ENCODE results near the gene PCYOX1L. TPM values are rescaled to one million over a fixed set of nuclear protein-coding genes. Genes with fewer than 3 reads are reported as not detected.

PCYOX1L gene
- total and polyA plus RNA-seq, 2 of the 8 experiments (the other 6 are each of a cell fraction or from before 2014, with no cell fraction given) = 6.8 to 17.2 TPM

DNA sequence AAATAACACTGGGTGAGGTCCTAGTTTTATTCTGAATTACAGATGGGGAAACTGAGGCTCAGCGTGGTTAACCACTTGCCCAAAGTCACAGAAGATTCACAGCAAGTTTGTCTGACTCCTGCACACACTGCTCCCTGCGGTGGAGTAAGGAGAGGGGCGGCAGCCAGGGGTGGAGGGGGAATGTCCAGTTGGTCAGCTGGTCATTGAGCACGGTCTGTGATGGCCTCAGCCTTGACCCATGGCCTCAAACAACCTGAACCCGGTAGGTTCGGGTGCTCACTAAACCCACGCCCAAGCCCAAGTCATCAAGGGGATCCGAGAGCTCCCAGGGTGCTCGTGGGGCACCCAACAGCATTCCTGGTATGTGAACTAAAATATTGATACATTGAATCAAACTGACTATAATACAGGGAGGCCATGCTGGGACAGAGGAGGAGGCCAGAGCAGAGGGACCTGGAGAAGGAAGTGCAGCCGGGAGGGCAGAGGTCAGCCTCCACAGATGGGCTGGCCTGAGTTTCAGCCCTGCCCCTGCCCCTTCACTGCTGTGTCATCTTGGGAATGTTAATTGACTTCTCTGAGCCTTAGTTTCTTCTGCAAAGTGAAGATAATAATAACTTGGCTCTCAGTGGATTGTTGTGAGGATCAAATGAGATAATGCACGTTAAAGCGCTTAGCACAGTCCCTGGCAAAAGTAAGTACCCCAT, 24.8 kb downstream of the PCYOX1L start:
- Histone ChIP-seq H3K79me1 (ENCODE audit: low read depth, low read length) (no peaks in the 10 kb centered on the region), H4K91ac (replicated peaks; ENCODE audit: insufficient read length, low read length) (no peak overlapping the region), H3K14ac (ENCODE audit: insufficient read length) (no peak overlapping the region), H2AK5ac (ENCODE audit: low read depth, low read length) (peak overlapping the region; percentile 40; the same call in 1 of the 2 replicates), H4K20me1 (replicated peaks in 1 of 2; ENCODE audit: control insufficient read depth in 1 of 2, insufficient read depth in 2 of 2, low read length in 2 of 2) (no peaks in the 10 kb centered on the region), H4K5ac (ENCODE audit: insufficient read length, low read depth, low read length) (no peak overlapping the region), H3K4me3 (ENCODE audit: extremely low read depth in 1 of 4, insufficient read depth in 2 of 4, low read depth in 3 of 4, low read length in 4 of 4) (no peak overlapping the region), H3K9me3 (ENCODE audit: insufficient read depth in 2 of 2, low read depth in 1 of 2, low read length in 1 of 2) (no peaks in the 10 kb centered on the region), H2BK120ac (replicated peaks; ENCODE audit: low read depth, low read length) (no peak overlapping the region), H2BK15ac (ENCODE audit: low read length) (no peak overlapping the region), H3K4ac (replicated peaks; ENCODE audit: insufficient read length, low read depth, low read length) (no peak overlapping the region), H3K56ac (replicated peaks; ENCODE audit: insufficient read length, low read depth, low read length) (no peak overlapping the region), H3K23me2 (ENCODE audit: low read depth, low read length) (no peaks in the 10 kb centered on the region), H2AFZ (ENCODE audit: low read length) (no peak overlapping the region), H3K9ac (replicated peaks in 1 of 4; ENCODE audit: extremely low read depth in 1 of 4, low read depth in 3 of 4, low read length in 3 of 4) (no peak overlapping the region), H4K8ac (ENCODE audit: extremely low read depth, insufficient read depth, low read length) (no peak overlapping the region), H2BK12ac (ENCODE audit: low read depth, low read length) (0 out of 2 replicates have a peak overlapping the region, but pooled peaks have one; percentile 9), H2BK5ac (ENCODE audit: low read depth, low read length) (no peak overlapping the region), H3K4me2 (ENCODE audit: insufficient read depth in 1 of 2, low read depth in 2 of 2, low read length in 2 of 2) (no peak overlapping the region), H3K36me3 (ENCODE audit: control insufficient read depth in 2 of 4, insufficient read depth in 4 of 4, low read length in 3 of 4) (no peaks in the 10 kb centered on the region), H3K79me2 (ENCODE audit: control insufficient read depth in 1 of 2, insufficient read depth in 2 of 2, low read length in 2 of 2) (no peaks in the 10 kb centered on the region), H3K4me1 (replicated peaks in 1 of 4; ENCODE audit: control insufficient read depth in 3 of 4, insufficient read depth in 4 of 4, low read length in 3 of 4) (no peaks in the 10 kb centered on the region; a peak in 3 of 7 replicates), H3K27me3 (replicated peaks in 1 of 4; ENCODE audit: control insufficient read depth in 3 of 4, extremely low read depth in 1 of 4, insufficient read depth in 3 of 4, low read length in 3 of 4) (no peaks in the 10 kb centered on the region), H3K18ac (ENCODE audit: extremely low read depth, low read length) (no peak overlapping the region), H3K27ac (ENCODE audit: low read depth, low read length) (no peak overlapping the region), H2BK20ac (ENCODE audit: low read length) (peak overlapping the region; percentile 32; the same call in 1 of the 2 replicates), H3K23ac (ENCODE audit: insufficient read length) (no peak overlapping the region)
- DNase-seq (ENCODE audit: low read depth in 1 of 2, low spot score in 2 of 2) (no peak), FAIRE-seq (no peak)
- CTCF ChIA-PET (ENCODE audit: partially characterized antibody) = interaction anchor here (0.6 to 46.1 kb wide), 23 partner anchors 11 to 240 kb away, joined by 3 to 1310 read pairs (median 8); no protein-coding TSS in a partner anchor
- 84% methylated on average over 9 of the region's 12 CpGs; no CpG with 5 or more reads in 1 of the 2 experiments for WGBS, 2 experiments (ENCODE audit: extremely low coverage in 1 of 2, insufficient coverage in 1 of 2, insufficient read length in 1 of 2, insufficient replicate concordance in 2 of 2, low coverage in 1 of 2, low lambda C conversion rate in 2 of 2, missing lambda C conversion rate in 1 of 2)
- POLR2A ChIA-PET (ENCODE audit: partially characterized antibody) = interaction anchor here (1.1 to 1.6 kb wide), 2 partner anchors 11 to 40 kb away, joined by 3 to 4 read pairs; no protein-coding TSS in a partner anchor
- TF ChIP-seq RXRA (IDR thresholded peaks at IDR 0.05; ENCODE audit: insufficient read depth, low read depth, low read length) (no peak), SP4 (IDR thresholded peaks at IDR 0.05; ENCODE audit: low read length) (no peak), TCF12 (IDR thresholded peaks at IDR 0.05; ENCODE audit: low read depth, low read length) (no peak), CEBPB (IDR thresholded peaks at IDR 0.05; ENCODE audit: low read depth, low read length) (no peak), SAP30 (IDR thresholded peaks at IDR 0.05; ENCODE audit: insufficient read depth, insufficient replicate concordance, low read length) (no peak), SIRT6 (IDR thresholded peaks at IDR 0.05; ENCODE audit: low read length) (no peak), TAF7 (optimal IDR thresholded peaks at IDR 0.05; ENCODE audit: borderline replicate concordance, low read depth, low read length) (no peak)
- TF ChIP-seq, protein P1, sequence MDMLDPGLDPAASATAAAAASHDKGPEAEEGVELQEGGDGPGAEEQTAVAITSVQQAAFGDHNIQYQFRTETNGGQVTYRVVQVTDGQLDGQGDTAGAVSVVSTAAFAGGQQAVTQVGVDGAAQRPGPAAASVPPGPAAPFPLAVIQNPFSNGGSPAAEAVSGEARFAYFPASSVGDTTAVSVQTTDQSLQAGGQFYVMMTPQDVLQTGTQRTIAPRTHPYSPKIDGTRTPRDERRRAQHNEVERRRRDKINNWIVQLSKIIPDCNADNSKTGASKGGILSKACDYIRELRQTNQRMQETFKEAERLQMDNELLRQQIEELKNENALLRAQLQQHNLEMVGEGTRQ (IDR thresholded peaks at IDR 0.05; ENCODE audit: low read length) = no peak
